Measurements from ENCODE around the gene SLC22A1. TPM values are rescaled to one million over a fixed set of nuclear protein-coding genes. Genes with fewer than 3 reads are reported as not detected.

SLC22A1 gene
- total RNA-seq, 1 experiment from 2014 or later, result 0.39 TPM

GRCh38 chr6:160128879-160129516 is 7.4 kb downstream of the SLC22A1 start:
- no peak overlapping the region for H3K27ac Mint-ChIP-seq
- H3T11ph ChIP-seq (ENCODE audit: low read length), result no peak overlapping the region
- H3K18ac ChIP-seq (ENCODE audit: insufficient read length, low read depth, low read length), result no peak overlapping the region
- no peak overlapping the region for H3K9ac ChIP-seq (ENCODE audit: extremely low read depth, insufficient read length, low read length)
- no peaks in the 10 kb centered on the region for H4K20me1 ChIP-seq (ENCODE audit: control insufficient read depth, insufficient read depth, insufficient read length)
- H3K4me1 ChIP-seq (ENCODE audit: insufficient read depth, low read length), result peaks cover 6% of the 10 kb centered on the region; the same call in 1 of the 2 replicates
- H3K4me2 ChIP-seq (ENCODE audit: insufficient read depth, insufficient read length, low read length), result no peak overlapping the region
- H3K4me3 Mint-ChIP-seq, result no peak overlapping the region; a peak in 1 of 5 replicates
- TF ChIP-seq CTCF (conservative IDR thresholded peaks at IDR 0.05), result no peak
- no peak overlapping the region for H2BK5ac ChIP-seq (ENCODE audit: insufficient read length, low read length)
- H3K56ac ChIP-seq (ENCODE audit: insufficient read length, low read depth, low read length), result no peak overlapping the region
- no peaks in the 10 kb centered on the region for H3K27me3 ChIP-seq (ENCODE audit: insufficient read depth, low read length)
- H4K8ac ChIP-seq (replicated peaks; ENCODE audit: insufficient read length, low read depth, low read length), result no peak overlapping the region
- DNase-seq, result no peak
- H4K91ac ChIP-seq (ENCODE audit: insufficient read length, low read depth, low read length), result no peak overlapping the region
- no peak overlapping the region for H3K27ac ChIP-seq (ENCODE audit: insufficient read length, low read depth, low read length)
- H3K4ac ChIP-seq (ENCODE audit: low read depth, low read length), result no peak overlapping the region
- H3K23ac ChIP-seq (ENCODE audit: insufficient read length, low read depth, low read length), result no peak overlapping the region
- H2BK12ac ChIP-seq (ENCODE audit: insufficient read length, low read depth, low read length), result no peak overlapping the region
- H2BK15ac ChIP-seq (ENCODE audit: low read depth, low read length), result no peak overlapping the region
- H3K36me3 Mint-ChIP-seq (ENCODE audit: insufficient read depth in 1 of 3, low read depth in 3 of 3), result peaks cover 4 to 7% (median 7%) of the 10 kb centered on the region in 3 experiments; a peak in 3 of 7 replicates
- no peaks in the 10 kb centered on the region for H3K79me2 ChIP-seq (ENCODE audit: insufficient read depth, low read length)
- peaks cover 3 to 8% of the 10 kb centered on the region in 2 experiments; a peak in 2 of 5 replicates for H3K9me3 Mint-ChIP-seq
- H3K9me3 ChIP-seq (ENCODE audit: control insufficient read depth, low read depth, low read length), result no peaks in the 10 kb centered on the region
- H3K14ac ChIP-seq (ENCODE audit: insufficient read depth, low read length), result peak overlapping the region; percentile 36; the same call in 1 of the 2 replicates
- no CpG with 5 or more reads among the region's 6 CpGs for WGBS (ENCODE audit: extremely low coverage, insufficient read length, low lambda C conversion rate)
- H2BK20ac ChIP-seq (ENCODE audit: low read depth, low read length, poor library complexity, severe bottlenecking), result no peak overlapping the region
- peaks cover 13% of the 10 kb centered on the region for H3K27me3 Mint-ChIP-seq (ENCODE audit: low read depth)
- H2AFZ ChIP-seq (ENCODE audit: low read length), result no peak overlapping the region
- no peaks in the 10 kb centered on the region for H3K23me2 ChIP-seq (ENCODE audit: insufficient read length, low read depth, low read length, poor library complexity, severe bottlenecking)
- H2AK5ac ChIP-seq (ENCODE audit: insufficient read length, low read length), result no peak overlapping the region
- no peak overlapping the region for H4K5ac ChIP-seq (ENCODE audit: insufficient read length, low read depth, low read length)
- H2BK120ac ChIP-seq (ENCODE audit: low read depth, low read length, poor library complexity, severe bottlenecking), result no peak overlapping the region
- no peaks in the 10 kb centered on the region for H3K79me1 ChIP-seq (ENCODE audit: insufficient read depth, low read depth, low read length, poor library complexity, severe bottlenecking)
- peaks cover 21 to 33% of the 10 kb centered on the region in 2 experiments for H3K4me1 Mint-ChIP-seq

All from H9 (cell line).